HG02642 (cell line): ENCODE measurements around the gene STK11IP.

ENCODE experiments used
- ATAC-seq: cut with Tn5 transposase; IDR thresholded peaks from one replicate; pipeline ENCODE4 v1.9.1; 2021; ENCODE audit warnings: mild to moderate bottlenecking; ENCODE audit not compliant: unreplicated experiment, poor library complexity

Gene STK11IP

DNA sequence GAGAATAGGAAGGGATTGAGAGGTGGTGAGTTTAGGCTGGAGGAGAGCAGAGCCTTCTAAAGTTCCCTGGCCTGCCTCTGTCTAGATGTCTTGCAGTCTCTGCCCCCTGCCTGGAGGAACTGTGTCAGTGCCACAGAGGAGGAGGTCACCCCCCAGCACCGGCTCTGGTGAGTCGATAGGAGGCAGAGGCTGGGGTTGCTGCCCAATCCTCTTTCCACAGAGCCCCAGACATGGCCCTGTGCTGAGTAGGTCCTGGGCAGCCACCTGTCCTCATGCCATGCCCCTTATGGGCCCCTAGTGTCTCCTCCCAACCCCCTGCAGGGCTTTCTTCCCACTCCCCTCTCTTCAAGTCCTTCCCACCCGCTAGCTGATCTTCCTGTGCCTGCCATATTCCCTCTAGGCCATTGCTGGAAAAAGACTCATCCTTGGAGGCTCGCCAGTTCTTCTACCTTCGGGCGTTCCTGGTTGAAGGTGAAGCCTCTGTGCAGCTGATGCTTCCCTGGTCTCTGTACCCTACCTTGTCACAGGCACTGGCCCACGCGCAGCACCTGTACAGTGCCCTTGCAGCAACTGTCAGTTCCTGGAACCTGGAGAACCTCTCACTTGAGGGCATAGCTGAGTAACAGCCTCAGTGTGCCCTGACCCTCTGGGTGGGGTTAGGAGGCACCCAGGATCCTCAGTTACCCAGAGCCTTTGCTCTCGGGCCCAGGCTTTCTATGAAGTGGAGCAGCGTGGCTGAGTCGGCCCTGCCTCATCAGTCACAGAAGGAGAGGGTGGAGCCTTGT lies 16.6 kb downstream of the STK11IP start:
- ATAC-seq, result no peak

DNA sequence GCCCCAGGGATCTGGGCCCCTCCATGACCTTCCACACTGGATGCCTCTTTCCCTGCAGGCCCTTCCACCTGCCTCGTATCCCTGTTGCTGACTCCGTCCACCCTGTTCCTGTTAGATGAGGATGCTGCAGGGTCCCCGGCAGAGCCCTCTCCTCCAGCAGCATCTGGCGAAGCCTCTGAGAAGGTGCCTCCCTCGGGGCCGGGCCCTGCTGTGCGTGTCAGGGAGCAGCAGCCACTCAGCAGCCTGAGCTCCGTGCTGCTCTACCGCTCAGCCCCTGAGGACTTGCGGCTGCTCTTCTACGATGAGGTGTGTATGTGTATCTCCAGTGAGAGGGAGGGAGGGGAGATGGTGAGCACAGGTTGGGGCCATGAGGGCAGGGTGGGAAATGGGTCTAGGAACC lies 17.4 kb downstream of the STK11IP start:
- no peak for ATAC-seq

GRCh38 chr2:219615894-219616293 lies 18.2 kb downstream of the STK11IP start:
- no peak for ATAC-seq

DNA sequence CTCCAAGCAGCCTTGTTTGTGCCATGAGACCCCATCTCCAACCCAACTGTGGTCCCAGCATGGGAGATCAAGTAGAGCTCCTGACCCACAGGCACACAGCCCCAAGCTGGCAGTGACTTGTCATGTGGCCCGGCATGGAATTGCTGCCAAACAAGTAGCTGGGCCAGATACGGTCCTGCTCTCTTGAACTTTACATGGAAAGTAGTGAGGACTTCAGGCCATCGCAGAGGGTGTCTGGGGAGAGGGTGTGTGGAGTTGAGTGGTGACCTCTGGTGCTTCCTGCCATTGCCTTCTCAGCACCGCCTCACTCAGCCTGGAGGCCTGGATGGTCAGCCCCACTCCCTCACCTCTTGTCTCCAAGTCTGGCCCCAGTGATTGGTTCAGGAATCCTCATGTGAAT lies 18.9 kb downstream of the STK11IP start:
- no peak for ATAC-seq

DNA sequence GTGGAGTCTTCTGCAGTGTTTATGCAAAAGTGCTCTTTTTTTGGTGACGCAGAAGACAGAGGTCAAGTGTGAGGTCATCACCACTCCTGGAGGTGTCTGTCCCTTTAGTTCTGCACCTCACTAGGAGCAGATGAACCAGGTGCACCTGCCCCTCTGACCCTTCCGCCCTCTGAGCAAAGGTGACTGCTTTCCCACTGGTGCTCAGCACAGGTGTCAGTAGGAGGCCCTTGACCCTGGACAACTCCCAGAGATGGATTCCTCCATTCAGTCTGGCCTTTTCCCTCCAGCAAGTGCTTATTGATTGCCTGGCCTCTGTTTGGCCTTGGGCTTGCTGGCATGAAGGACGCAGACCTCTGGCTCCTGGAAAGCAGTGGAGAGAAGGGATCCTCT lies 21.1 kb downstream of the STK11IP start:
- no peak for ATAC-seq

DNA sequence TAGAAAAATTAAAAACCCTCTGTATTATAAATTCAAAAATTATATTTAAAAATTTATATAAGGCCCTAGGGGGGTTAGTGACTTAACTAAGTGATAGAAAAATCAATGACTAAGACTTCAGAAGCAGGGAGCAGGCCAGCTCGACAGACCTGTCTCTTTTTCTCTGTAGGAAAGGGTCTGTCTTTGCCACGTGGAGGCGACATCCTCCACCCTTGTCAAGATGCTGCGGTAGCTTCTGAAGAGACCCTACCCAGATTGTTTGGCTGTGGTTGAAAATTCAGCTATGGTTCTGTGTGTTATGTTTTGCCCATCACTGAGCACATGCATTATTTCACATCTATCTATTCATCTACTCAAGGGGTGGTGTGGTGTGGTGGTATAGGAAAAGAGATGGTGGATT lies 21.6 kb downstream of the STK11IP start:
- ATAC-seq, result no peak

DNA sequence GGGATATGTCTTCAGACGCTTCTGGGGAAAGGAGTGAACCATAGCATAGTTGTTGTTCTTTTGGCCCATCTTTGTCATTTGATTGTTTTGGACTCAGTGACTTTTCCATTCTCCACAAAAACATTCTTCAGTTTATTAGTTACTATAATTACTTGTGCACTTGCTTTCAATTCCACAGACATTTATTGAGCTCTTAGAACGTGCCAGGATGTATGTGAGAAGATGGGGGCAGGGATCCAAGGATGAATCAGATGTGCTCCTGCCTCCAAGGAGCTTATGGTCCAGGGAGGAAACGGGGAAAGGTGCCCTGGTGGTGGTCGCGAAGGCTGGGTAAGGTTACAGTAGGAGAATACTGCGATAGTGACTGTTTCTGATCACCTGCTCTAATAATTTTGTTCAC lies 22.9 kb downstream of the STK11IP start:
- no peak for ATAC-seq

DNA sequence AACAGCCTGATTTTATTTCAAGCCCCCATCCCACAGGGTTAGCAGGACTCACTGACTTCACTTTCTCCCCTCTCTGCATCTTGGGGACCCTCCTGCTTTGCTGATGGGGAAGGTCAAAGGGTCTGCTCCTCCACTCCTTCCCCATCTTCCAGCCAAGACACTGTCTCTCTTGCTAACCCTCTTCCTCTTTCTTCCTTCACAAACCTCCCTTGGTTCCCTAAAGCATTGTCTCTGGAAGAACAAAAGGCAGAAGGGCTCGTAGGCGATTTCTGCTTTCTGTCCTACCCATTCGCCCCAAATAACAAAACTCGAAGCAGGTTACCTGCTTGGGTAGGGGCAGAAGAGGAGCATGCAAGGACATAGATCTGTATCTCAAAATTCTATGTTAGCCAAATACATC lies 24.3 kb downstream of the STK11IP start:
- no peak for ATAC-seq

DNA sequence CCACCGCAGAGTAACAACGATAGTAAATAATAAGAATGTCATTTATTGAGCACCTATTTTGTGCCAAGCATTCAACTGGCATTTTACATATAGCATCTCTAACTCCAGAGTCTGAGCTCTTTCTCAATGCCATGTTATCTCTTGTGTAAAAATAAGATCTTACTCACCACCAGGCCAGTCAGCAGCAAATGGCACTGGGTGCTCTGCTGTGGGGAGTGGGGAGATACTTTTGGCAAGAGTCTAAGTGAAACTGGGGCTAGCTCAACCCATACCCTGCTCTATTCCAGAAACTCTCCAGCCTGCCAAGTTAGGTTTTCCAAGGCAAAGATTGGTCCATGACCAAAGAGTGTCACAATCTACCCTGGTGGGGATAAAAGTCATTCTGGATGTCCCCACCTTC lies 24.8 kb downstream of the STK11IP start:
- ATAC-seq, result no peak

DNA sequence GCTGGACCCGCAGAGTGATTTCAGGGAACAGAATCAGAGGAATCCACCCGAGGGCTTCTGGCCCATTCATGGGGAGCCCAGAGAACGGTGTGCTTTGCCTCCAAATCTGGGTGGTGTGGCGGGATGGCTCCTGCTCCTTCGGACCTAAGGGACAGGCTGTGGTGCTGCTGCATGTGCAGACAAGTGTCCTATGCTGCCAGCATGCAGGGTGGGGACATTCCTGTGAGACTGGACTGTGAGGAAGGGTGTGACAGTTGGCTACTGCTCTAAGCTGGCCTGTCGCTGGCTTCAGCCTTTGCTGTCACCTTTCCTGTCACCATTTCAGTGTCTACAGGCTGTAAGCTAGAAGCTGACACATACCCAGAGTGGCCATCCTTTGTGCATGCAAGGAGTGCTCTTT lies 26.9 kb downstream of the STK11IP start:
- ATAC-seq, result no peak

GRCh38 chr2:219625179-219625578 lies 27.5 kb downstream of the STK11IP start:
- ATAC-seq, result no peak

- ATAC-seq, result no peak
Observed at GRCh38 chr2:219626540-219626939, 28.9 kb downstream of the STK11IP start.

DNA sequence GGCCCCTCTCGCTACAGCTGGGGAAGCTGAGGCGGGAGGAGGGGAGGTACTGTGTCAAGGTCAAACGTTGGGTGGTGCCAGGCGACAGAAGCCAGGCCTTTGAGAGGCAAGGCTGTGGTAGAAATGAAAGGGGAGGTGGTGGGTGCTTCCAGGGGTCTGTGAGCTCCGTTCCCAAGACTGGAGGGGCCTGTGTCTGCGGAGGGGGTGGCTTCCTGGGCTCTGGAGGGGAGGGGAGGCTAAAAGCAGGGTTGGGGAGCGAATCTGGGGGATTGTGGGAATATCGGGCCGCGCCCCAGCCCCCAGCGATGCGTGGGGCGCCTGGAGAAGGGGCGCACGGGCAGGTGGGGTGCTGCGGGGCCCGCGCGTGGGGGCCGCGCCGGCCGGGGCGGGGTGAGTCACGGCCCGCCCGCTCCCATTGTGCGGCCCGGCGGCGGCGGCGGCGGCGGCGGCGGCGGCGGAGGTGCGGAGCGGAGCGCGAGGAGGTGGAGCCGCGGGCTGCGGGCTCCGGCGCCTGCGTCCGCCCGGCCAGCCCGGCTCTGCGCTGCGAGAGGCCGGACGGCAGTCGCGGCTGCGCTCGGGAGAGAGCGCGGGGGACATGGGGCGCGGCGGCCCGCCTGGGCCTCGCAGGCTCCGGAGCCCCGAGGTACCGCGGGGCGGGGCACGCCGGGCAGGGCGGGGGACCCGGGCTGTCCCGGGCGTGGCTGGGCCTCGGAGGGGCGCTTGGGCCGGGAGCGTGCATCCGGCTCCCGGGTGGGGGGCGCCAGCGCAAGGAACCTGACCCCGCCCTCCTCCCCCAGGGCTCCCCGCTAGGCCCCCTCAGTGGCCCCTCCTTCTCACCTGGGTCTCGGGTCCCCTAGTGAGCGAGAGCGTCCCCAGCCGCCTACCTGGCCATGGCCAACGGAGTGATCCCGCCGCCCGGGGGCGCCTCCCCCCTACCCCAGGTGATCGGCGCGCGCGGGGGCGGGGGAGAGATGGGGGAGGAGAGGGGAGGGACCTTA lies 29.7 kb downstream of the STK11IP start, which contains the start of gene SLC4A3:
SLC4A3 (plus strand) TSS at position 528 of the 998 bp plus-strand sequence; CDS start at position 891, 363 bp downstream.
- ATAC-seq, result no peak

- no peak for ATAC-seq
Observed at GRCh38 chr2:219628235-219628985, 30.8 kb downstream of the STK11IP start.

- no peak for ATAC-seq
Observed at GRCh38 chr2:219628986-219629901, 31.6 kb downstream of the STK11IP start.

DNA sequence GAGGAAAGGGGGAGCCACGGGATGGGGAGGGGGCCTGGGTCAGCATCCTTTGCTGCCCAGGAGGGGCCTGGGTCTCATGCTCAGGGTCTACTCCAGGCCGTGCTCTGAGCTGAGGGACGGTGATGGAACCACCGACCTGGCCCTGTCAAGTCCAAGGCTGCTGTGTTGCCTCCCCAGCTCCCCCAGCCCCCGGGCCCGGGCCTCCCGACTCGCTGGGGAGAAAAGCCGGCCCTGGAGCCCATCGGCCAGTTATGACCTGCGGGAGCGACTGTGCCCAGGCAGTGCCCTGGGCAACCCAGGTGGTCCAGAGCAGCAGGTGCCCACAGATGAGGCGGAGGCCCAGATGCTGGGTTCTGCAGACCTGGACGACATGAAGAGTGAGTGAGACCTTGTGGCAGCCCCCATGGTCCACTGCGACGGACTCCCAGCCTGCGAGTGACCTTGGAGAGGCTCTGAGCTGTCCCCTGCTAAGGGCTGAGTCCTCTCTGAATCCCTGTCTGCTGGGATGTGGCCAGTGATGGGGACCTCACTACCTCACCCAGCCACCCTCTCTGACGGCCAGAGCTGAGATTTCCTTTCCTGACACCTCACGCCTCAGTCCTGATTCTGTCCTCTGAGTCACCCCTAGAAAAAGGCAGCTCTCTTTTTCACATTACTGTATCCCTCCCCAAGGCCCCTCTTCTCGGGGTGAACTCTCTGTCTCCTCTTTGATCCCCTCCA lies 32.5 kb downstream of the STK11IP start:
- ATAC-seq, result no peak

GRCh38 chr2:219630770-219631405 lies 33.2 kb downstream of the STK11IP start:
- no peak for ATAC-seq

DNA sequence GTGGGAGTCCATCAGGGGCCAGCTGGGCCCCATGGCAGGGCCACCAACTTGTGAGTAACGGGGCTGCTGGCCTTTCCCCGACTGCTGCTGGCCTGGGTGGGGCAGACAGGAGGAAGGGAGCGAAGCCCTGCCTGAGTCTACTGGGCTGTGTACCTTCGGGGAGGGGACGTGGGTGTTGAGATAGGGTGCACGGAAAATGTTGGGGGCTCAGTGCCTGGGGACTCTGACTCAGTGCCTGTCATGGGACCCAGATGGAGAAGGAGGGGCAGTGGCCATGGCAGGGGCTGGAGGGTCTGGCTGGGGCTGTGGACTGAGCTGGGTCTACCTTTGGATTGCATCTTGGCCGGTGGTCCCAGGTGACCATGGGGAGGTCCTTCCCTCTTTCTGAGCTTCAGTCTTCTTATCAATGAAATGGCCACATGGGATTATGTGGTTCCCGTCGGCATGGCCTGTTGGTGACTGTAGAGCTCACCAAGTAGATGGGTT lies 33.8 kb downstream of the STK11IP start:
- no peak for ATAC-seq
